UCSD-AML1 (cell line): ENCODE data around the gene B3GNT2.
A peak's percentile ranks its signal among the peaks of the same experiment; 100 is the strongest.
"Not testable (repeated sequence)": the region's sequence is repeated elsewhere in the genome, so short reads cannot be mapped to it uniquely, and the experiment has no call there.

Experiments
- DNase-seq: peaks from one replicate; lab custom pipeline; 2025; ENCODE audit not compliant: unreplicated experiment; lab: John Stamatoyannopoulos, UW

B3GNT2 gene

GRCh38 chr2:62185475-62186155 is 10.3 kb upstream of the B3GNT2 start:
- no peak for DNase-seq

GRCh38 chr2:62186156-62186905 is 9.6 kb upstream of the B3GNT2 start:
- DNase-seq, result no peak

- DNase-seq, result no peak
Measured at GRCh38 chr2:62187246-62187645, 8.7 kb upstream of the B3GNT2 start.

- DNase-seq, result no peak
Measured at GRCh38 chr2:62188416-62188815, 7.5 kb upstream of the B3GNT2 start.

GRCh38 chr2:62189196-62189595 is 6.7 kb upstream of the B3GNT2 start:
- no peak for DNase-seq

- DNase-seq, result peak; percentile 27
Measured at GRCh38 chr2:62192811-62193210, 3.1 kb upstream of the B3GNT2 start.

- peak; percentile 38 for DNase-seq
Measured at GRCh38 chr2:62194558-62195420, 1.1 kb upstream of the B3GNT2 start.

GRCh38 chr2:62196278-62196901 is 475 bp downstream of the B3GNT2 start:
- peak; percentile 68 for DNase-seq

- DNase-seq, result peak; percentile 29
Measured at GRCh38 chr2:62197011-62197924, 1.4 kb downstream of the B3GNT2 start.

GRCh38 chr2:62197925-62198633 is 2.2 kb downstream of the B3GNT2 start:
- no peak for DNase-seq

GRCh38 chr2:62198854-62199253 is 2.9 kb downstream of the B3GNT2 start:
- not testable (repeated sequence) for DNase-seq

GRCh38 chr2:62199392-62200125 is 3.6 kb downstream of the B3GNT2 start:
- no peak for DNase-seq

- DNase-seq, result no peak
Measured at GRCh38 chr2:62200291-62200841, 4.5 kb downstream of the B3GNT2 start.

- DNase-seq, result no peak
Measured at GRCh38 chr2:62200868-62201267, 5.0 kb downstream of the B3GNT2 start.

GRCh38 chr2:62201307-62201706 is 5.4 kb downstream of the B3GNT2 start:
- no peak for DNase-seq

GRCh38 chr2:62202019-62202722 is 6.3 kb downstream of the B3GNT2 start:
- no peak for DNase-seq

- DNase-seq, result no peak
Measured at GRCh38 chr2:62202729-62203128, 6.8 kb downstream of the B3GNT2 start.

- no peak for DNase-seq
Measured at GRCh38 chr2:62203459-62203858, 7.5 kb downstream of the B3GNT2 start.
